Measurements from ENCODE around the gene PAOX.

DNA sequence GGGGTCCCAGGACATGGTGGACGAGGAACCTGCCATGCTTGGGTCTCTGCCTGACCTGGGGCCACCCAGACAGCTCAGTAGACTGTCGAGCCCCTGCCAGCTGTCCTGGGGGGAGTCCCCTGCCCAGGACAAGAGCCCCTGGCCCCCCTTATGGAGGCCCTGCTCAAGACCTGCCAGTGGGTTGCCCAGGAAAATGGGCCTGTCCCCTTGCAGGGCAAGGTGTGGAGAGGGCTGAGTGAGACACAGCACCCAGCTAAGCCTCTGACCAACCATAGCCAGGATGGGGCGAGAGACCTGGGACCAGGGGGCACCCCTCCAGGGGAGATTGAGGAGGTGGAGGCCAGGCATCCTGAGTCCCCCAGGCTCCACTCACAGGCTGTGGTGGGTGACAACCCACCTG is 23.1 kb upstream of the PAOX start:
- TF ChIP-seq TAF1 (IDR thresholded peaks at IDR 0.05; ENCODE audit: low read depth) (no peak), YY1 (IDR thresholded peaks at IDR 0.05; ENCODE audit: low read depth) (no peak), RAD21 (IDR thresholded peaks at IDR 0.05; ENCODE audit: low read depth) (no peak), FOXM1 (IDR thresholded peaks at IDR 0.05; ENCODE audit: borderline replicate concordance, low read depth) (no peak), NFIC (IDR thresholded peaks at IDR 0.05) (no peak), EP300 (IDR thresholded peaks at IDR 0.05; ENCODE audit: borderline replicate concordance) (no peak), CREB1 (IDR thresholded peaks at IDR 0.05; ENCODE audit: low read depth) (no peak), TCF12 (IDR thresholded peaks at IDR 0.05; ENCODE audit: low read depth) (no peak), CEBPB (IDR thresholded peaks at IDR 0.05) (no peak)
- TF ChIP-seq, protein P1, sequence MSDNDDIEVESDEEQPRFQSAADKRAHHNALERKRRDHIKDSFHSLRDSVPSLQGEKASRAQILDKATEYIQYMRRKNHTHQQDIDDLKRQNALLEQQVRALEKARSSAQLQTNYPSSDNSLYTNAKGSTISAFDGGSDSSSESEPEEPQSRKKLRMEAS (IDR thresholded peaks at IDR 0.05): no peak
- TF ChIP-seq, protein P2, sequence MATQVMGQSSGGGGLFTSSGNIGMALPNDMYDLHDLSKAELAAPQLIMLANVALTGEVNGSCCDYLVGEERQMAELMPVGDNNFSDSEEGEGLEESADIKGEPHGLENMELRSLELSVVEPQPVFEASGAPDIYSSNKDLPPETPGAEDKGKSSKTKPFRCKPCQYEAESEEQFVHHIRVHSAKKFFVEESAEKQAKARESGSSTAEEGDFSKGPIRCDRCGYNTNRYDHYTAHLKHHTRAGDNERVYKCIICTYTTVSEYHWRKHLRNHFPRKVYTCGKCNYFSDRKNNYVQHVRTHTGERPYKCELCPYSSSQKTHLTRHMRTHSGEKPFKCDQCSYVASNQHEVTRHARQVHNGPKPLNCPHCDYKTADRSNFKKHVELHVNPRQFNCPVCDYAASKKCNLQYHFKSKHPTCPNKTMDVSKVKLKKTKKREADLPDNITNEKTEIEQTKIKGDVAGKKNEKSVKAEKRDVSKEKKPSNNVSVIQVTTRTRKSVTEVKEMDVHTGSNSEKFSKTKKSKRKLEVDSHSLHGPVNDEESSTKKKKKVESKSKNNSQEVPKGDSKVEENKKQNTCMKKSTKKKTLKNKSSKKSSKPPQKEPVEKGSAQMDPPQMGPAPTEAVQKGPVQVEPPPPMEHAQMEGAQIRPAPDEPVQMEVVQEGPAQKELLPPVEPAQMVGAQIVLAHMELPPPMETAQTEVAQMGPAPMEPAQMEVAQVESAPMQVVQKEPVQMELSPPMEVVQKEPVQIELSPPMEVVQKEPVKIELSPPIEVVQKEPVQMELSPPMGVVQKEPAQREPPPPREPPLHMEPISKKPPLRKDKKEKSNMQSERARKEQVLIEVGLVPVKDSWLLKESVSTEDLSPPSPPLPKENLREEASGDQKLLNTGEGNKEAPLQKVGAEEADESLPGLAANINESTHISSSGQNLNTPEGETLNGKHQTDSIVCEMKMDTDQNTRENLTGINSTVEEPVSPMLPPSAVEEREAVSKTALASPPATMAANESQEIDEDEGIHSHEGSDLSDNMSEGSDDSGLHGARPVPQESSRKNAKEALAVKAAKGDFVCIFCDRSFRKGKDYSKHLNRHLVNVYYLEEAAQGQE (IDR thresholded peaks at IDR 0.05; ENCODE audit: low read depth): no peak

Data from Ishikawa (cell line).